Pancreas (tissue), 10 donors: Measurements from ENCODE around the gene CDC42EP4. TPM values are rescaled to one million over a fixed set of nuclear protein-coding genes. Genes with fewer than 3 reads are reported as not detected.

Experiments
- ATAC-seq, 4 donors: fragments of 200-7000 bp; cut with Tn5 transposase; one replicate each; pipeline versions ENCODE4 v1.8.0 to v1.9.1; 2020; ENCODE audit warnings: mild to moderate bottlenecking in 4 of 4, moderate library complexity in 4 of 4
- DNase-seq, 6 donors: peaks; one replicate each; pipeline ENCODE4 v3.0.0-alpha.2; 2020
- FAIRE-seq: peaks from 2 replicates; lab custom pipeline; 2012; peaks lifted over from hg19 to GRCh38; lab: Jason Lieb, UNC
- H3K27ac ChIP-seq, 4 donors: fragments of 200-600 bp; sonication (generic); 1 replicate in 3 of 4; 2 replicates in 1 of 4; pipeline versions ENCODE4 v1.5.0 to v1.8.0; 2020
- H3K27me3 ChIP-seq, 4 donors: fragments of 200-600 bp; one replicate each; pipeline ENCODE4 v1.8.0; 2021
- H3K36me3 ChIP-seq, 3 donors: fragments of 200-600 bp; sonication (generic) in 1 of 3; one replicate each; pipeline versions ENCODE4 v1.5.0 to v1.8.0; 2020 to 2021
- H3K4me1 ChIP-seq, 3 donors: fragments of 200-600 bp; one replicate each; pipeline ENCODE4 v1.8.0; 2021
- H3K4me3 ChIP-seq, 4 donors: fragments of 200-600 bp; sonication (generic) in 2 of 4; one replicate each; pipeline versions ENCODE4 v1.5.0 to v1.8.0; 2020 to 2021
- H3K9me3 ChIP-seq, 4 donors: fragments of 200-600 bp; one replicate each; pipeline ENCODE4 v1.8.0; 2021
- WGBS, 2 donors: extraction: QIAGEN DNeasy Blood & Tissue Kit; methylation state at CpG; one replicate each; pipeline ENCODE4 v1.1.7; 2013; 5-methylcytosine and 5-hydroxymethylcytosine counted together
- intact Hi-C, 3 donors: fragments of 100-400 bp; cut with DNase I; formaldehyde crosslinking; loops; one replicate each; pipeline versions ENCODE4 v1.11.1 to v1.14.2; 2022
- polyA plus RNA-seq, 2 donors: library from polyadenylated mRNA; stranded (reverse); fragments of 200-250 nt; gene quantifications; one replicate each; pipeline ENCODE4 v1.2.3, GENCODE V29; 2013
- total RNA-seq, 6 donors: library from RNA; stranded (reverse); fragmentation: NEBNext Ultra II Directional in 4 of 6; extraction: Animal tissue kit (Norgen Biotek cat#: 25700) in 4 of 6; gene quantifications; one replicate each; pipeline versions ENCODE4 v1.2.1 to v1.2.4, GENCODE V29; 2021 to 2023
- TF ChIP-seq, protein P1 (sequence below), 4 donors: fragments of 200-600 bp; sonication (generic) in 3 of 4; IDR thresholded peaks; one replicate each; pipeline versions ENCODE4 v1.5.0 to v1.8.0; 2021; ENCODE audit warnings: antibody characterized with exemption in 4 of 4
- donor health status: healthy with polysubstance abuse.
- donor health status: DM: no; HTN: no; CAD: no; lungs with moderate emphysema.
- donor health status: DM: no; HTN: no; CAD: no.
- donor health status: control.
- donor health status: control.
- donor health status: Bipolar disorder and iron deficiency.
- donor health status: DM: yes; HTN: yes; CAD: no.
- donor health status: DM: no; HTN: no; CAD: no.
- donor health status: DM: no; HTN: no; CAD: no.
- donor health status: DM: yes; HTN: yes; CAD: no.

CDC42EP4 gene
- total and polyA plus RNA-seq, 8 donors = 24.2 to 56.2 (median 44.5) TPM

DNA sequence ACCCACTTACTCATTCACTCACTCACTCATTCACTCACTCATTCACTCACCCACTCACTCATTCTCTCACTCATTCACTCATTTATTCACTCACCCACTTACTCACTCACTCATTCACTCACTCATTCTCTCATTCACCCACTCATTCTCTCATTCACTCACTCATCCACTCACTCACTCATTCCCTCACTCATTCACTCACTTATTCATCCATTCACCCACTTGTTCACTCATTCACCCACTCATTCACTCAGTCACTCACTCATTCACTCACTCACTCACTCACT is 42.5 kb downstream of the CDC42EP4 start:
- intact Hi-C loops = no loop called here
- TF ChIP-seq, protein P1, sequence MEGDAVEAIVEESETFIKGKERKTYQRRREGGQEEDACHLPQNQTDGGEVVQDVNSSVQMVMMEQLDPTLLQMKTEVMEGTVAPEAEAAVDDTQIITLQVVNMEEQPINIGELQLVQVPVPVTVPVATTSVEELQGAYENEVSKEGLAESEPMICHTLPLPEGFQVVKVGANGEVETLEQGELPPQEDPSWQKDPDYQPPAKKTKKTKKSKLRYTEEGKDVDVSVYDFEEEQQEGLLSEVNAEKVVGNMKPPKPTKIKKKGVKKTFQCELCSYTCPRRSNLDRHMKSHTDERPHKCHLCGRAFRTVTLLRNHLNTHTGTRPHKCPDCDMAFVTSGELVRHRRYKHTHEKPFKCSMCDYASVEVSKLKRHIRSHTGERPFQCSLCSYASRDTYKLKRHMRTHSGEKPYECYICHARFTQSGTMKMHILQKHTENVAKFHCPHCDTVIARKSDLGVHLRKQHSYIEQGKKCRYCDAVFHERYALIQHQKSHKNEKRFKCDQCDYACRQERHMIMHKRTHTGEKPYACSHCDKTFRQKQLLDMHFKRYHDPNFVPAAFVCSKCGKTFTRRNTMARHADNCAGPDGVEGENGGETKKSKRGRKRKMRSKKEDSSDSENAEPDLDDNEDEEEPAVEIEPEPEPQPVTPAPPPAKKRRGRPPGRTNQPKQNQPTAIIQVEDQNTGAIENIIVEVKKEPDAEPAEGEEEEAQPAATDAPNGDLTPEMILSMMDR (IDR thresholded peaks at IDR 0.05) = no peak
- Histone ChIP-seq H3K36me3 (no peaks in the 10 kb centered on the region), H3K27ac (no peak overlapping the region), H3K9me3 (no peaks in the 10 kb centered on the region), H3K4me3 (no peak overlapping the region), H3K4me1 (peaks cover 8 to 20% (median 18%) of the 10 kb centered on the region in 3 donors), H3K27me3 (no peaks in the 10 kb centered on the region)
- ATAC-seq = no peak
- DNase-seq = no peak
- no peak for FAIRE-seq

DNA sequence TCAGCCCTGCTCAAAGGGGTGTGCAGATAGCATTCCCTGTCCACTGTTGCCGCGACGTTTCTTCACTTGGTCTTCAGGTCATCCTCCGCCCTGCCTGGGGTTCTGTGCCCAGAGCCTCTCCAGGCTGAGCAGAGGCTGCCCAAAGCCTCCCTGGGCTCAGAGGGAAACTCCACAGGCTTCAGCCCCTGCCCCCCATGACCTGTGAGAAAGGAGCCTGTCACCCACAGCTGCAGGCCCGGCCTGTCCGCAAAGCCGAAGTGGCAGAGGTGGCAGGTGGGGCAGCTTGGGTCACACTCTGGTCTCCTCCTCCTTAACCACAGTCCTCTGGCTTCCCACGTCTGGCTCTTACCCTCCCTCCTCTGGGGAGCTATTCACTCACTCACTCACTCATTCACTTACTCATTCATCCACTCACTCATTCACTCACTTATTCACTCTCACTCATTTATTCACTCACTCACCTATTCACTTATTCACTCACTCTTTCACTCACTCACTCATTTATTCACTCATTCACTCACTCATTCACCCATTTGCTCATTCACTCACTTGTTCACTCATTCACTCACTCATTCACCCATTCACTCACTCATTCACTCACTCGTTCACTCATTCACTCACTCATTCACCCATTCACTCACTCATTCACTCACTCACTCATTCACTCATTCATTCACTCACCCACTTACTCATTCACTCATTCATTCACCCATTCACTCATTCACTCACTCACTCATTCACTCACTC is 43.0 kb downstream of the CDC42EP4 start:
- intact Hi-C loops = no loop called here
- H3K36me3 ChIP-seq = no peaks in the 10 kb centered on the region
- H3K9me3 ChIP-seq = no peaks in the 10 kb centered on the region
- peaks cover 8 to 20% (median 18%) of the 10 kb centered on the region in 3 donors for H3K4me1 ChIP-seq
- TF ChIP-seq, protein P1 (IDR thresholded peaks at IDR 0.05) = no peak
- ATAC-seq (peak; percentile 91 to 95 (median 94)), DNase-seq (peak; percentile 76 to 93 (median 88)), FAIRE-seq (no peak)
- 35 to 41% methylated on average over 9 of the region's 9 CpGs for WGBS, 2 donors
- H3K4me3 ChIP-seq = no peak overlapping the region
- H3K27me3 ChIP-seq = no peaks in the 10 kb centered on the region
- peak overlapping the region; percentile 35 to 62 (median 50) for H3K27ac ChIP-seq

DNA sequence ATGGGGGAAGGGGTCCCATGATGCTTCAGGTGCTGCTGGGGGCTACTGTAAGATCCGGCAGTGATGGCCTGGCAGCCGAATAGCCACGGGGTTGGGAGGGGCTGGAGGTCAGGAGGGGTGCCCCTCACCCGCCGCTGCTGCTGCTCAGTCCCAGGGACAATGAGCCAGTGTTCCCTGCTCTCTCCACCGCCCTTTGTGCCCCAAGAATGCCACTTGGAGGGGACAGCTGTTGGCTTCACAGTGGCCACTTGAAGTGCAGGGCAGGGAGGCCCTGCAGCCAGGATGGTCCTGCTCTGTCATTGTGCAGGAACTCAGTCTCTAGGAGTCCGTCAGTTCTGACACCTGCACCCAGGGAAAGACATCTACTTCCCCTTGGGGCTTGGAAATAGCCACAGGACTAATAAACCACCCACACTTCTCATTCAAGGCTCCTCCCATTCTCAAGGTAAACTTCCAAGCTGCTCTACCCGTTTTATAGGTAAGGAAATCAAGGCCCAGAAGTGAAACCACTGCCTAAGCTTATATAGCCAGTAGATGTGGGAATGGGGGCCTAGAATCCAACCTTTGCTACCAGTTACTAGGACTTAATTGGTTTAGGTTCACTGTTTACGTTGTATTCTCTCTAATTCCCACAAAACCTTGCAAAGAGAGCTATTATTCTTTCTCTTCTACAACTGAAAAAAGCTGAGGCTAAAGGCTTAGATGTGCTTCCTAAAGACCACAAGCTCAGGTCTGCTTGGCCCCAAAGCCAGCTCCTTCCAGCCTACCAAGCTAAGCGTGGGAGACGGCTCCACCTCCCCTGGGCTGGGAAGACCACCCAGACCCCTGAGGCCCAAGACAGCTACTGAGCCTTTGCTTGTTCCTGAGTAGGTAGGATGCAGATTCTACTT is 43.9 kb downstream of the CDC42EP4 start:
- TF ChIP-seq, protein P1 (IDR thresholded peaks at IDR 0.05) = no peak
- Histone ChIP-seq H3K36me3 (no peaks in the 10 kb centered on the region), H3K27me3 (no peaks in the 10 kb centered on the region), H3K4me3 (no peak overlapping the region), H3K9me3 (no peaks in the 10 kb centered on the region), H3K4me1 (peaks cover 13 to 25% (median 23%) of the 10 kb centered on the region in 3 donors), H3K27ac (peak overlapping the region; percentile 35 to 62 (median 50))
- DNase-seq (peak in 1 of 6 donors; percentile 39), FAIRE-seq (no peak), ATAC-seq (peak in 3 of 4 donors; percentile 5 to 14 (median 7))
- 33 to 44% methylated on average over 11 of the region's 11 CpGs for WGBS, 2 donors
- intact Hi-C loops = no loop called here

DNA sequence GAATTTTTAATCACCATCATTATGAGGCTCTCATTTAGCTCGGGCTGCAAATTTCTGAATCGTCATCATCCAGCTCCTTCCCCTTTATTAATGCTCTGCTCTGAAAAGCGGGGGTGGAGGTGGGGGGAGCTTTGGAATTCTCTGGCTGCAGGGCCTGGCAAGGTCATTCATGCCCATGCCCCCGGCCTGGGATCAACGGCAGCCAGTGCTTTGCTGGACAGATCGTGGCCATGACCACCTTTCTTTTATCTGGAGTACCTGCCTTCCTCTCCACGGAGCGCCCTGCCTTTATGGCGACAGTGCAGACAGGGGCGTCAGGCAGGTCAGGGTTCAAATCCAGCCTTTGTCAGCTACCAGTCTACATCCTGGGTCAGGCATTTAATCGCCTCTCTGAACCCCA is 45.0 kb downstream of the CDC42EP4 start:
- WGBS, 2 donors = 43 to 48% methylated on average over 11 of the region's 11 CpGs
- FAIRE-seq (no peak), ATAC-seq (no peak), DNase-seq (no peak)
- Histone ChIP-seq H3K36me3 (no peaks in the 10 kb centered on the region), H3K4me1 (peaks cover 23 to 36% (median 32%) of the 10 kb centered on the region in 3 donors), H3K27me3 (no peaks in the 10 kb centered on the region), H3K27ac (no peak overlapping the region), H3K4me3 (no peak overlapping the region), H3K9me3 (no peaks in the 10 kb centered on the region)
- intact Hi-C loops = no loop called here
- TF ChIP-seq, protein P1 (IDR thresholded peaks at IDR 0.05) = no peak
